EL (cell line): Measurements from ENCODE around the gene ANKRD44.
A peak's percentile ranks its signal among the peaks of the same experiment; 100 is the strongest.
"Not testable (repeated sequence)": the region's sequence is repeated elsewhere in the genome, so short reads cannot be mapped to it uniquely, and the experiment has no call there.

ENCODE experiments used
- DNase-seq: peaks from one replicate; pipeline ENCODE4 v3.0.0-alpha.2; 2016

ANKRD44 gene

GRCh38 chr2:197310271-197310985 lies at the start of gene ANKRD44:
ANKRD44 (minus strand) TSS chr2:197310780; CDS start chr2:197310604, 176 bp downstream.
- DNase-seq, result peak; percentile 86

GRCh38 chr2:197359859-197360258 lies 49.3 kb upstream of the ANKRD44 start:
- no peak for DNase-seq

GRCh38 chr2:197358931-197359330 lies 48.4 kb upstream of the ANKRD44 start:
- peak; percentile 26 for DNase-seq

- no peak for DNase-seq
Observed at GRCh38 chr2:197357986-197358385, 47.4 kb upstream of the ANKRD44 start.

- no peak for DNase-seq
Observed at GRCh38 chr2:197356136-197356535, 45.6 kb upstream of the ANKRD44 start.

GRCh38 chr2:197354169-197354558 lies 43.6 kb upstream of the ANKRD44 start:
- no peak for DNase-seq

GRCh38 chr2:197353393-197354168 lies 43.0 kb upstream of the ANKRD44 start:
- DNase-seq, result no peak

- DNase-seq, result no peak
Observed at GRCh38 chr2:197349699-197350098, 39.1 kb upstream of the ANKRD44 start.

- DNase-seq, result no peak
Observed at GRCh38 chr2:197348721-197349360, 38.3 kb upstream of the ANKRD44 start.

GRCh38 chr2:197345846-197346370 lies 35.3 kb upstream of the ANKRD44 start:
- no peak for DNase-seq

- DNase-seq, result not testable (repeated sequence)
Observed at GRCh38 chr2:197343968-197344367, 33.4 kb upstream of the ANKRD44 start.

- no peak for DNase-seq
Observed at GRCh38 chr2:197340591-197340990, 30.0 kb upstream of the ANKRD44 start.

- no peak for DNase-seq
Observed at GRCh38 chr2:197339496-197340220, 29.1 kb upstream of the ANKRD44 start.

GRCh38 chr2:197339016-197339415 lies 28.4 kb upstream of the ANKRD44 start:
- no peak for DNase-seq

- peak; percentile 29 for DNase-seq
Observed at GRCh38 chr2:197332641-197333040, 22.1 kb upstream of the ANKRD44 start.

GRCh38 chr2:197328461-197328860 lies 17.9 kb upstream of the ANKRD44 start:
- no peak for DNase-seq

GRCh38 chr2:197327472-197328098 lies 17.0 kb upstream of the ANKRD44 start:
- no peak for DNase-seq

GRCh38 chr2:197327073-197327471 lies 16.5 kb upstream of the ANKRD44 start:
- no peak for DNase-seq

GRCh38 chr2:197324801-197325200 lies 14.2 kb upstream of the ANKRD44 start:
- DNase-seq, result no peak

- no peak for DNase-seq
Observed at GRCh38 chr2:197322724-197323720, 12.4 kb upstream of the ANKRD44 start.

- no peak for DNase-seq
Observed at GRCh38 chr2:197322143-197322542, 11.6 kb upstream of the ANKRD44 start.
